ENCODE data around the gene B3GALT6.
"Not testable (repeated sequence)": the region's sequence is repeated elsewhere in the genome, so short reads cannot be mapped to it uniquely, and the experiment has no call there.

GRCh38 chr1:1248009-1248913 lies 16.2 kb downstream of the B3GALT6 start:
- not testable (repeated sequence) for TF ChIP-seq BHLHE40 (IDR thresholded peaks at IDR 0.05; ENCODE audit: borderline replicate concordance); NFRKB (IDR thresholded peaks at IDR 0.05); SUZ12 (IDR thresholded peaks at IDR 0.05); ELF4 (IDR thresholded peaks at IDR 0.05); FOXM1 (IDR thresholded peaks at IDR 0.05; ENCODE audit: borderline replicate concordance); FOXK2 (IDR thresholded peaks at IDR 0.05); ARNT (IDR thresholded peaks at IDR 0.05); TARDBP (IDR thresholded peaks at IDR 0.05); HDGF (IDR thresholded peaks at IDR 0.05; ENCODE audit: borderline replicate concordance); FOXA1 (IDR thresholded peaks at IDR 0.05); PKNOX1 (IDR thresholded peaks at IDR 0.05); SP1 (IDR thresholded peaks at IDR 0.05); L3MBTL2 (conservative IDR thresholded peaks at IDR 0.05); LEF1 (IDR thresholded peaks at IDR 0.05; ENCODE audit: borderline replicate concordance)

All from HEK293T (cell line).